Spleen (tissue), 11 donors: Measurements from ENCODE around the gene SLC6A18. TPM values are rescaled to one million over a fixed set of nuclear protein-coding genes. Genes with fewer than 3 reads are reported as not detected.

Experiments used
- DNase-seq: peaks from one replicate; pipeline ENCODE4 v3.0.0-alpha.2; 2020
- H3K27ac ChIP-seq, 8 donors: fragments of 200-600 bp; sonication (generic) in 7 of 8; 1 replicate in 4 of 8; 2 replicates in 4 of 8; pipeline versions ENCODE4 v1.5.0 to v1.8.0; 2016 to 2021; ENCODE audit warnings: inconsistent platforms in 4 of 8, mild to moderate bottlenecking in 4 of 8, moderate library complexity in 1 of 8
- H3K27me3 ChIP-seq, 7 donors: fragments of 200-600 bp; sonication (generic) in 6 of 7; replicated peaks in 1 of 7; 1 replicate in 4 of 7; 2 replicates in 3 of 7; pipeline versions ENCODE4 v1.5.0 to v1.8.0; 2016 to 2021; ENCODE audit warnings: inconsistent platforms in 3 of 7, mild to moderate bottlenecking in 1 of 7
- H3K36me3 ChIP-seq, 6 donors: fragments of 200-600 bp; sonication (generic) in 5 of 6; 1 replicate in 4 of 6; 2 replicates in 2 of 6; pipeline versions ENCODE4 v1.5.0 to v1.8.0; 2016 to 2021; ENCODE audit warnings: inconsistent platforms in 2 of 6
- H3K4me1 ChIP-seq, 6 donors: fragments of 200-600 bp; sonication (generic) in 5 of 6; 1 replicate in 3 of 6; 2 replicates in 3 of 6; pipeline versions ENCODE4 v1.5.0 to v1.8.0; 2016 to 2021; ENCODE audit warnings: inconsistent platforms in 3 of 6
- H3K4me3 ChIP-seq, 8 donors: fragments of 200-600 bp; sonication (generic) in 7 of 8; 1 replicate in 4 of 8; 2 replicates in 4 of 8; pipeline versions ENCODE4 v1.5.0 to v1.8.0; 2016 to 2021; ENCODE audit warnings: inconsistent platforms in 4 of 8, mild to moderate bottlenecking in 4 of 8, moderate library complexity in 2 of 8
- H3K9me3 ChIP-seq, 8 donors: fragments of 200-600 bp; sonication (generic) in 7 of 8; 1 replicate in 4 of 8; 2 replicates in 4 of 8; pipeline versions ENCODE4 v1.5.0 to v1.8.0; 2016 to 2021; ENCODE audit warnings: inconsistent platforms in 4 of 8
- POLR2A ChIP-seq, 3 donors: fragments of 450-650 bp; IDR thresholded peaks; one replicate each; pipeline ENCODE4 v1.5.1; 2017; ENCODE audit warnings: antibody characterized with exemption in 3 of 3, mild to moderate bottlenecking in 1 of 3
- POLR2AphosphoS5 ChIP-seq, 3 donors: sonication (generic); formaldehyde crosslinking; IDR thresholded peaks; one replicate each; pipeline ENCODE4 v1.5.1; 2017; ENCODE audit warnings: antibody characterized with exemption in 3 of 3
- WGBS, 5 donors: extraction: QIAGEN DNeasy Blood & Tissue Kit in 3 of 5; methylation state at CpG; one replicate each; pipeline versions ENCODE4 v1.1.5 to v1.1.7; 2013 to 2018; 5-methylcytosine and 5-hydroxymethylcytosine counted together
- intact Hi-C: fragments of 100-400 bp; cut with DNase I; formaldehyde crosslinking; loops from one replicate; pipeline ENCODE4 v1.15.0; 2023; ENCODE audit warnings: low total_unique reads
- polyA plus RNA-seq, 3 donors: library from polyadenylated mRNA; stranded (reverse); fragments of 200-250 nt; gene quantifications; one replicate each; pipeline ENCODE4 v1.2.1, GENCODE V29; 2013
- total RNA-seq, 7 donors: library from RNA; depleted of rRNA in 3 of 7; stranded (reverse); fragments of >200 nt in 3 of 7; fragmentation: NEBNext Ultra II Directional in 4 of 7; extraction: Animal tissue kit (Norgen Biotek cat#: 25700) in 4 of 7; gene quantifications; one replicate each; pipeline versions ENCODE4 v1.1.0 to v1.2.1, GENCODE V29; 2016 to 2021
- TF ChIP-seq, protein P1 (sequence below), 11 experiments: fragments of 200-600 bp in 7 of 11; fragments of 450-650 bp in 4 of 11; sonication (generic) in 4 of 11; IDR thresholded peaks in 8 of 11; conservative IDR thresholded peaks in 3 of 11; 1 replicate in 7 of 11; 2 replicates in 4 of 11; pipeline versions ENCODE4 v1.4.0 to v1.8.0; 2016 to 2021; ENCODE audit warnings: antibody characterized with exemption in 11 of 11, inconsistent platforms in 4 of 11, mild to moderate bottlenecking in 1 of 11
- donor health status: healthy with polysubstance abuse.
- donor health status: DM: no; HTN: no; CAD: no; lungs with moderate emphysema.
- donor health status: DM: no; HTN: no; CAD: no.
- donor health status: Bipolar disorder and iron deficiency.
- donor health status: healthy.
- donor health status: DM: no; HTN: no; CAD: no.
- donor health status: DM: yes; HTN: yes; CAD: no.

SLC6A18 gene
- total and polyA plus RNA-seq, 10 donors: not detected

DNA sequence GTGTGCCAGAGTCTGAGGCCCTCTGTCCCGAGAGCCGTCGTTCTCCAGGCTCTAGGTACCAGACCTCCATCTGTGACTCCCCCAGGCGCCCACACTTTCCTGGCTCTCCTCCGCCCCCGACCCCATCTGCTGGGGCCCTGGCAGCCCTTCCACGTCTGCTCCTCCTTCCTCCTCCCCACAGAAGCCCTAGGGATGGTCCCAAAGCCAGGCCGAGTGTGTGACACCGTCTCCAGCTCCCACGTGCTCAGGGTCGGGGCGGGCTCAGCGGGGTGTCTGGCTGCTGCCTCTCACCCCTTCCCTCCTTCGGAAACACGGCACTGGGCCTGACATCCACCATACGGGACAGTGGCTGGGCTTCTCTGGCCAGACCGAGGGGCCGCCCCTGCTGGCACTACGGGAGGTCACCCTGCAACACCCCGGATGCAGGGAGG lies 44.3 kb upstream of the SLC6A18 start:
- Histone ChIP-seq H3K4me3 (no peak overlapping the region), H3K4me1 (peaks cover 0 to 30% (median 3%) of the 10 kb centered on the region in 6 donors), H3K27me3 (peaks cover 0 to 44% (median 0%) of the 10 kb centered on the region in 7 donors), H3K9me3 (no peaks in the 10 kb centered on the region), H3K27ac (no peak overlapping the region), H3K36me3 (no peaks in the 10 kb centered on the region)
- TF ChIP-seq POLR2A (IDR thresholded peaks at IDR 0.05) (no peak), POLR2AphosphoS5 (IDR thresholded peaks at IDR 0.05) (no peak)
- TF ChIP-seq, protein P1, sequence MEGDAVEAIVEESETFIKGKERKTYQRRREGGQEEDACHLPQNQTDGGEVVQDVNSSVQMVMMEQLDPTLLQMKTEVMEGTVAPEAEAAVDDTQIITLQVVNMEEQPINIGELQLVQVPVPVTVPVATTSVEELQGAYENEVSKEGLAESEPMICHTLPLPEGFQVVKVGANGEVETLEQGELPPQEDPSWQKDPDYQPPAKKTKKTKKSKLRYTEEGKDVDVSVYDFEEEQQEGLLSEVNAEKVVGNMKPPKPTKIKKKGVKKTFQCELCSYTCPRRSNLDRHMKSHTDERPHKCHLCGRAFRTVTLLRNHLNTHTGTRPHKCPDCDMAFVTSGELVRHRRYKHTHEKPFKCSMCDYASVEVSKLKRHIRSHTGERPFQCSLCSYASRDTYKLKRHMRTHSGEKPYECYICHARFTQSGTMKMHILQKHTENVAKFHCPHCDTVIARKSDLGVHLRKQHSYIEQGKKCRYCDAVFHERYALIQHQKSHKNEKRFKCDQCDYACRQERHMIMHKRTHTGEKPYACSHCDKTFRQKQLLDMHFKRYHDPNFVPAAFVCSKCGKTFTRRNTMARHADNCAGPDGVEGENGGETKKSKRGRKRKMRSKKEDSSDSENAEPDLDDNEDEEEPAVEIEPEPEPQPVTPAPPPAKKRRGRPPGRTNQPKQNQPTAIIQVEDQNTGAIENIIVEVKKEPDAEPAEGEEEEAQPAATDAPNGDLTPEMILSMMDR (IDR thresholded peaks at IDR 0.05 in 8 of 11, conservative IDR thresholded peaks at IDR 0.05 in 3 of 11): no peak
- 72 to 80% (median 76%) methylated on average over 14 to 20 of the region's 20 CpGs for WGBS, 5 donors
- DNase-seq: no peak
- intact Hi-C loops: no loop called here

DNA sequence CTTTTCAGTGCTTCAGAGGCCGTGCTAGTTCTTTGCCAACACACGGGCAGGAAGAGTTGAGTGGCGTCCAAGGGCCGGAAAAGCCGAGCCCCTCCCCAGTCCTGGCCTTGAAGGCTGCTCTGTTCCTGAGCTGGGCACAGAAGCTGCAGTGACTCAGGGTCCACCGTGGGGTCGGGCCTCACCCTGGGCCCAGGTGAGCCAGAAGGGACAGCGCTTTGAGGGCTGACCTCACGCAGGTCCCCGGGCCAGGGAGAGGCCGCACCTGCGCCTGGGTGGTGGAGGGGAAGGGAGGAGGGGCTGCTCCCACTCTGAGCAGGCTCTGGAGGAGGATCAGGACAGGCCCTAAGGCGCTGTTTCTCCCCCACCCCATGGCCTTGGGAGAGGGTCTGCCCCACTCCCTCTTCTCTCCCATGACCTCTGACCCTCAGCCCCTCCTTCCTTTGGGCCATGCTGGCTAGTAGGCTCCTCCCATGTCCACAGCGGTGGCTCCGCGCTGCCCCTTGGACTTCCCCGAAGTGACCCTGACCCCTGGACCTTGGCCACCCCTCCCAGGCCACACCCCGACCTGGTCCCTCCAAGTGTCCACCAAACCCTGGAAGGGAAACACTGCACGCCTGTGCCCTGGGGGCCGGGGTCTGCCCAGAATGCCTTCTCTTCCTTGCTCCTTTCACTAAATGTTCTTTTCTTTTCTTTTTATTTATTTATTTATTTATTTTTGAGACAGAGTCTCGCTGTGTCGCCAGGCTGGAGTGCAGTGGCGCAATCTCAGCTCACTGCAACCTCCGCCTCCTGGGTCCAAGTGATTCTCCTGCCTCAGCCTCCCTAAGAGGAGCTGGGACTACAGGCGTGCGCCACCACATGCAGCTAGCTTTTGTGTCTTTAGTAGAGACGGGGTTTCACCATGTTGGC lies 43.5 kb upstream of the SLC6A18 start:
- Histone ChIP-seq H3K36me3 (no peaks in the 10 kb centered on the region), H3K27ac (no peak overlapping the region), H3K9me3 (no peaks in the 10 kb centered on the region), H3K27me3 (peaks cover 0 to 46% (median 0%) of the 10 kb centered on the region in 7 donors), H3K4me1 (peaks cover 0 to 38% (median 4%) of the 10 kb centered on the region in 6 donors), H3K4me3 (no peak overlapping the region)
- intact Hi-C loops: no loop called here
- no peak for DNase-seq
- 73 to 78% (median 76%) methylated on average over 21 to 27 of the region's 27 CpGs for WGBS, 5 donors
- TF ChIP-seq POLR2AphosphoS5 (IDR thresholded peaks at IDR 0.05): peak in 1 of 3 donors; percentile 48
- TF ChIP-seq, protein P1 (IDR thresholded peaks at IDR 0.05 in 8 of 11, conservative IDR thresholded peaks at IDR 0.05 in 3 of 11): no peak

DNA sequence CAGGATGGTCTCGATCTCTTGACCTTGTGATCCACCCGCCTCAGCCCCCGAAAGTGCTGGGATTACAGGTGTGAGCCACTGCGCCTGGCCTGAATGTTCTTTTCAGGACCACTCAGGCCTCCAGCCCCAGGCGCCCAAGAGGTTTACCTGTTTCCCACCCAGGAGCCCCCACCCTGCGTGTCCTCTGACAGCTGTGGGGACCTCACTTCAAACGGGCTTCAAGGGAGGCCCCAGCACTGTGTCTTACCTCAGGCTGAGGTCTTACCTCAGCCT lies 42.9 kb upstream of the SLC6A18 start:
- H3K4me1 ChIP-seq: peaks cover 0 to 38% (median 4%) of the 10 kb centered on the region in 6 donors
- H3K27ac ChIP-seq: no peak overlapping the region
- no peak for DNase-seq
- no peaks in the 10 kb centered on the region for H3K36me3 ChIP-seq
- intact Hi-C loops: no loop called here
- TF ChIP-seq POLR2A (IDR thresholded peaks at IDR 0.05) (no peak), POLR2AphosphoS5 (IDR thresholded peaks at IDR 0.05) (no peak)
- TF ChIP-seq, protein P1 (IDR thresholded peaks at IDR 0.05 in 8 of 11, conservative IDR thresholded peaks at IDR 0.05 in 3 of 11): no peak
- WGBS, 5 donors: 77 to 85% (median 83%) methylated on average over 7 of the region's 7 CpGs
- H3K4me3 ChIP-seq: no peak overlapping the region
- no peaks in the 10 kb centered on the region for H3K9me3 ChIP-seq
- H3K27me3 ChIP-seq: peaks cover 0 to 48% (median 0%) of the 10 kb centered on the region in 7 donors

DNA sequence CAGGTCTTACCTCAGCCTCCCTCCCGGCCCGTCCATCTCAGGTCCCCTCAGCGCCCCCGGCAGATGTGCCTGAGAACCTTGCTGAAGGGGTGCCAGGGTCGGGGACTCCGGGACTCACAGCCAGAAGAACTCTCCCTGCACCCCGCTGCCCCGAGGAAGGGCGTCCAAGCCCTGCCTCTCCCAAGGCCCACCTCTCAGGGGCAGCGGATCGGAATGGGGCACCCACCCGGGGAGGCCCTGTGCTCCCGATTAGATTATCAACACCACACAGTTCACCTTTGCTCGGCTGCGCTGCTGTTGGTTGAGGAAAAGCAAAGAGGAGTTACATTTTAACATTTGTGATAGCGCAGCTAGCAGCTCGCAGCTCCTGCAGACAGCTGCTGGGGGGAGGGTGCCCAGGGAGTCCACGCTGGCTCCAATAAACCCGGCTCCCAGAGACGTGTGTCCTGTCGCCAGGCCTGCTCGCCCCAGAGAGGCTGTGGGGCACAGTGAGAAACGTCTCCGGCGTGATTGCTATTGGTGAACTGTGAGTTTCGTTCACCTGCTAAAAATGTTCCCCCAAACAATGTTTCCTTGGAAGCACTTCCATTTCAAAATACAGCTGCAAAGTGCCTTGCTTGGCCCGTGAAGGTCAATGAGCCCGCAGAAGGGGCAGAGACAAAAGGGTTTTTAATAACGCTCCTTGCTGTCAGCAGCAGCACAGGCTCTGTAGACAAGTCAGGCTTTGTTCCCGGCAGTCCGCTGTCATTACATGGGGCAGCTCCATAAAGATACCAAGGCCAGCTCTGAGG lies 42.4 kb upstream of the SLC6A18 start:
- DNase-seq: peak; percentile 51
- Histone ChIP-seq H3K27ac (no peak overlapping the region), H3K4me3 (no peak overlapping the region), H3K36me3 (no peaks in the 10 kb centered on the region), H3K27me3 (peaks cover 0 to 54% (median 0%) of the 10 kb centered on the region in 7 donors), H3K4me1 (peaks cover 0 to 36% (median 4%) of the 10 kb centered on the region in 6 donors), H3K9me3 (no peaks in the 10 kb centered on the region)
- 87 to 92% (median 88%) methylated on average over 22 to 31 of the region's 31 CpGs for WGBS, 5 donors
- TF ChIP-seq POLR2AphosphoS5 (IDR thresholded peaks at IDR 0.05) (no peak), POLR2A (IDR thresholded peaks at IDR 0.05) (no peak)
- TF ChIP-seq, protein P1 (IDR thresholded peaks at IDR 0.05 in 8 of 11, conservative IDR thresholded peaks at IDR 0.05 in 3 of 11): no peak
- intact Hi-C loops: no loop called here
